AG04450 (cell line): Measurements from ENCODE around the gene RPL37A. TPM values are rescaled to one million over a fixed set of nuclear protein-coding genes. Genes with fewer than 3 reads are reported as not detected.

Experiments used
- CTCF ChIA-PET: fragments of 300-600, 350-600 bp; formaldehyde crosslinking; extraction: SDS; loops from one replicate; lab custom pipeline; 2022; ENCODE audit warnings: antibody characterized with exemption, inconsistent platforms; lab: Charles Lee
- POLR2A ChIA-PET: fragments of 350-600 bp; formaldehyde crosslinking; extraction: SDS; loops from one replicate; lab custom pipeline; 2021; ENCODE audit warnings: antibody characterized with exemption, inconsistent platforms; lab: Yijun Ruan, JAX
- DNase-seq: peaks from one replicate; pipeline ENCODE4 v3.0.0-alpha.2; 2011; ENCODE audit warnings: low read depth, low spot score
- H3K27ac ChIP-seq: one replicate; pipeline ENCODE4 v1.5.1; 2012; ENCODE audit warnings: low read depth, low read length, control low read depth
- H3K27me3 ChIP-seq: one replicate; pipeline ENCODE4 v1.6.0; 2012; ENCODE audit warnings: low read length; ENCODE audit not compliant: control insufficient read depth, insufficient read depth
- H3K4me3 ChIP-seq: 2 replicates; pipeline ENCODE4 v1.5.1; 2011; ENCODE audit warnings: mild to moderate bottlenecking, low read depth, low read length, control low read depth
- H3K9me3 ChIP-seq: 2 replicates; pipeline ENCODE4 v1.5.1; 2012; ENCODE audit warnings: low read length; ENCODE audit not compliant: control insufficient read depth, insufficient read depth
- polyA plus RNA-seq: library from polyadenylated mRNA; depleted of rRNA; stranded (reverse); fragments of >200 nt; gene quantifications from 2 replicates; pipeline ENCODE4 v1.2.3, GENCODE V29; 2011
- TF ChIP-seq, protein P1 (sequence below): IDR thresholded peaks from 2 replicates; pipeline ENCODE4 v1.5.1; 2011; ENCODE audit warnings: low read depth, low read length, control low read depth, inconsistent platforms

Gene RPL37A
- polyA plus RNA-seq, 1 experiment: 3,563 TPM

DNA sequence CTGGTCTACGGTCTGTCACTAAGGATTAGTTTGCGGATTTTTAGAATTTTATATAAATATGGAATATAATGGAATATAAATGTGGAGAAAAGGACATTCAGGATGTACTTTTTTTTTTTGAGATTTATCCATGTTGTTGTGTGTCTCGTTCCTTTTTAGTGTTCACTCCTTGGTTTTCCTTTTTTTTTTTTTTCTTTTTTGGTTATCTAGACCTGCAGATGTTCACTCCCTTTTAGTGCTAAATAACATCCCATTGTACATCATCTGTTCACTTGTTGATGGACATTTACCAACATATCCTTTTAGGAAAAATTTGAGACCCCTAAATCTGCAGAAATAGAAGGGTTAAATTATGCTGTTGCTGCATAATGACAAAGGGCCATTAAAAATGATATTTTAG, 25.5 kb upstream of the RPL37A start:
- DNase-seq: no peak
- Histone ChIP-seq H3K9me3 (no peaks in the 10 kb centered on the region), H3K27ac (no peak overlapping the region), H3K4me3 (no peak overlapping the region), H3K27me3 (no peaks in the 10 kb centered on the region)
- TF ChIP-seq, protein P1, sequence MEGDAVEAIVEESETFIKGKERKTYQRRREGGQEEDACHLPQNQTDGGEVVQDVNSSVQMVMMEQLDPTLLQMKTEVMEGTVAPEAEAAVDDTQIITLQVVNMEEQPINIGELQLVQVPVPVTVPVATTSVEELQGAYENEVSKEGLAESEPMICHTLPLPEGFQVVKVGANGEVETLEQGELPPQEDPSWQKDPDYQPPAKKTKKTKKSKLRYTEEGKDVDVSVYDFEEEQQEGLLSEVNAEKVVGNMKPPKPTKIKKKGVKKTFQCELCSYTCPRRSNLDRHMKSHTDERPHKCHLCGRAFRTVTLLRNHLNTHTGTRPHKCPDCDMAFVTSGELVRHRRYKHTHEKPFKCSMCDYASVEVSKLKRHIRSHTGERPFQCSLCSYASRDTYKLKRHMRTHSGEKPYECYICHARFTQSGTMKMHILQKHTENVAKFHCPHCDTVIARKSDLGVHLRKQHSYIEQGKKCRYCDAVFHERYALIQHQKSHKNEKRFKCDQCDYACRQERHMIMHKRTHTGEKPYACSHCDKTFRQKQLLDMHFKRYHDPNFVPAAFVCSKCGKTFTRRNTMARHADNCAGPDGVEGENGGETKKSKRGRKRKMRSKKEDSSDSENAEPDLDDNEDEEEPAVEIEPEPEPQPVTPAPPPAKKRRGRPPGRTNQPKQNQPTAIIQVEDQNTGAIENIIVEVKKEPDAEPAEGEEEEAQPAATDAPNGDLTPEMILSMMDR: no peak
- ChIA-PET CTCF (no interaction called here), POLR2A (no interaction called here)

- no peak for DNase-seq
- POLR2A ChIA-PET: no interaction called here
- no peak overlapping the region for H3K27ac ChIP-seq
- no peaks in the 10 kb centered on the region for H3K27me3 ChIP-seq
- no peak overlapping the region for H3K4me3 ChIP-seq
- TF ChIP-seq, protein P1: no peak
- CTCF ChIA-PET: no interaction called here
- no peaks in the 10 kb centered on the region for H3K9me3 ChIP-seq
Measured at GRCh38 chr2:216474925-216475670, 23.5 kb upstream of the RPL37A start.

DNA sequence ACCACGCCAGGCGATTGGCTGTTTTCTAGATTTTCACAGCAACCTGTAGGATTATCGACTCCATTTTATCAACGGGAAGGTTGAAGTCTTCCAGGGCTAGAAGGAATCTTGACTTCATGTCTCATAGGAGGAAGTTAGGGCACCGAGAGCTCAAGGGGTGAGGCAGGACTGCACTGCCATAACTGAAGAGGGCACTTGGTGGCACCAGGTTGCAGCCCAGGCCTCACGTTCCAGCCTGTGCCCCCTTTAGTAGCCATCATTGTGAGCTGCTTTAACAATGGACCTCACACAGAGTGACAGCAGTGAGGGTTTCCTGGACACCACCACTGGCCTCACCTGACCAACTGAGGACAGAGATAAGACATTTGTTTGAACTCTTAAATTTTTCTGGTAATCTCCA, 22.9 kb upstream of the RPL37A start:
- no peaks in the 10 kb centered on the region for H3K27me3 ChIP-seq
- TF ChIP-seq, protein P1: no peak
- no peaks in the 10 kb centered on the region for H3K9me3 ChIP-seq
- CTCF ChIA-PET: no interaction called here
- no peak overlapping the region for H3K27ac ChIP-seq
- no peak for DNase-seq
- no peak overlapping the region for H3K4me3 ChIP-seq
- POLR2A ChIA-PET: no interaction called here

DNA sequence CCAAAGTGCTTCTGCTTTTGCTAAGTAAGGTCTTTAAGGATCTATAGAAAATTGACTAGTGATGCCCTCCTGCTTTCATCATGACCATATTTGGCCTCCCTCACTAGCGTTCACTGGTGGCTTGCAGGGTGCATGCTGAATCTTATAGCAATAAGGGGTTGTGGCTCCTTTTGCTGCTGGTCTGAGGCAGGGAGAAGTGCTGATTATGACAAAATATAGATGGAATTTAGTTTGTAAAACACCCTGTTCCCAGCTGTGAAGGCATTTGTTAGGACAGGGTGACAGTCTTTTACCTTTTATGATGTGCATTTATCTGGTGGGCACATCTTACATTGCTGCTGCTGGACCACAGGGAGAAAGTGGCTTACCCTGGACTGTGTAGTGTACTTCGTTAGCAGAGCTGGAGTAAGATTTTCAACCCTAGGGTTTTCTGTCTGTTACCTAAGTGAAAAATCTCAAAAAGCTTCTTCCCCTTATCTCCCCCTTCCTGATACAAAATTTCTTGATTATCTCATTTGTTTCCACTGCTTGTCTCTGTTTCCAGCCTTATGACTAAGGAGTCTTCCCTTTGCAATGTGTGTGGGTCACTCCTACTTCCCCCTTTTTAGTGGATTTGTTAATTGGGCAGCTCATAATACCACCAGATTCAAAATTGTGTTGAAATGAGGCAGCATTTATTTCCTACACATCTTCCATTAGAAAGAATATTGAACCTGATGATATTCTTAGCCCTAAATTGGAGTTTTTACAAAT, 21.2 kb upstream of the RPL37A start:
- no peaks in the 10 kb centered on the region for H3K9me3 ChIP-seq
- ChIA-PET POLR2A (interaction anchor here (0.6 to 1.1 kb wide), 2 partner anchors 21 to 214 kb away, joined by 5 to 10 read pairs; partner anchors contain the start of gene RPL37A), CTCF (interaction anchor here (0.6 to 1.9 kb wide), 2 partner anchors 38 to 1703 kb away, joined by 3 to 6 read pairs; no protein-coding TSS in a partner anchor)
- TF ChIP-seq, protein P1: no peak
- H3K27me3 ChIP-seq: no peaks in the 10 kb centered on the region
- no peak for DNase-seq
- no peak overlapping the region for H3K4me3 ChIP-seq
- H3K27ac ChIP-seq: no peak overlapping the region
